GM20431 (cell line): Measurements from ENCODE around the gene GATA5.

Experiments used
- in situ Hi-C: fragments of 300-500 bp; cut with MseI, MboI; formaldehyde crosslinking; loops from one replicate; pipeline ENCODE4 v1.15.0; 2020; ENCODE audit warnings: low sequenced_read_pairs; ENCODE audit not compliant: unreplicated experiment

GATA5 gene, protein sequence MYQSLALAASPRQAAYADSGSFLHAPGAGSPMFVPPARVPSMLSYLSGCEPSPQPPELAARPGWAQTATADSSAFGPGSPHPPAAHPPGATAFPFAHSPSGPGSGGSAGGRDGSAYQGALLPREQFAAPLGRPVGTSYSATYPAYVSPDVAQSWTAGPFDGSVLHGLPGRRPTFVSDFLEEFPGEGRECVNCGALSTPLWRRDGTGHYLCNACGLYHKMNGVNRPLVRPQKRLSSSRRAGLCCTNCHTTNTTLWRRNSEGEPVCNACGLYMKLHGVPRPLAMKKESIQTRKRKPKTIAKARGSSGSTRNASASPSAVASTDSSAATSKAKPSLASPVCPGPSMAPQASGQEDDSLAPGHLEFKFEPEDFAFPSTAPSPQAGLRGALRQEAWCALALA

DNA sequence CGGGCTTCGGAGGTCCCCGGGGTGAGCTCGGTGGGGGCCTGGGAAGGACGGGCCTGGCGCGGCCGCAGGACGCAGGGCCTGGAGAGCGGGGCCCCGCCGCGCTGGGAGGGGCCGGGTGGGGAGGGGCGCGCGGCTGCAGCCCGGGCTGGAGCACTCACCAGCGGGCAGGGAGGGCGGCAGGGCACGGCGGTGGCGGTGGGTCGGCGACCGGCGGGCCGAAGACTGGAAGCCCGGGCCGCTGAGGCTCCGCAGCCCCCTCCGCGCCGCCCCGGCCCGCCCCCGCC is at the start of gene GATA5:
Gene GATA5, minus strand, starts transcription at position 224 of the 284 bp plus-strand sequence. CDS start 474 bp downstream, outside the sequence.
- in situ Hi-C loops = no loop called here

GRCh38 chr20:62525014-62525413 is 49.2 kb upstream of the GATA5 start:
- in situ Hi-C loops = no loop called here

- in situ Hi-C loops = no loop called here
Measured at GRCh38 chr20:62524505-62524911, 48.7 kb upstream of the GATA5 start.

DNA sequence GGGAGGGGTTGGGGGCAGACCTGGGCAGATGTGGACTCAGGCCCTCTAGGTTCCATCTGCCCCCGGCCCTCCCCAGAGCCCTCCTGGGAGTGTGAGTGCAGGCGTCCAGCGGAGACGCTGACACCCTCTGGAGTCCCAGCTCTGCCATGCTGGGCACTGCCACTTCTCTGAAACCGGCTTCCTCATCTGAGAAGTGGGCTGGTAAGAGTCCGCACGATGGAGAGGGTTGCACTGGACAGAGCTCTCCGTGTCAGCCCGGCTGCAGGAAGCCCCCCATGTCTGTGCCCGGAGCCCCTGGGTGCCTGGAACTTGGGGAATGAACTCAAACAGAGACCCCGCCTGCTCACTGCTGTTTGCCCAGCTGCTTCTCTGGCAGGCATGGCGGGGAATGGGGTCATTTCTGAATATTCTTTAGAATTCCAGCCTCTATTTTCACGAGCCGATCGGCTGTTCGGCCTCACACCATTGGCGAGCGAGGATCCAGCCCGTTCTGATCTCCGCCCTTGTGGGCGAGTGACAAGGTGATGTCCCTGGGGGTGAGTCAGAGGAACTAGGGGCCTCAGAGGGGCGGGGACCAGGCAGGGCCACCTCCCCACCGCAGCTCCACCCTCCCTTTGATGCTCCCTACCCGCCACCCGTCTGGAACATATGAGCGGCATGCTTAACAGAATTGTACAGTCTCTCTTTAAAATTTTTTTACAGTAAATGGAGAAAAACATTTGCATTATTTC is 47.8 kb upstream of the GATA5 start:
- in situ Hi-C loops = no loop called here

DNA sequence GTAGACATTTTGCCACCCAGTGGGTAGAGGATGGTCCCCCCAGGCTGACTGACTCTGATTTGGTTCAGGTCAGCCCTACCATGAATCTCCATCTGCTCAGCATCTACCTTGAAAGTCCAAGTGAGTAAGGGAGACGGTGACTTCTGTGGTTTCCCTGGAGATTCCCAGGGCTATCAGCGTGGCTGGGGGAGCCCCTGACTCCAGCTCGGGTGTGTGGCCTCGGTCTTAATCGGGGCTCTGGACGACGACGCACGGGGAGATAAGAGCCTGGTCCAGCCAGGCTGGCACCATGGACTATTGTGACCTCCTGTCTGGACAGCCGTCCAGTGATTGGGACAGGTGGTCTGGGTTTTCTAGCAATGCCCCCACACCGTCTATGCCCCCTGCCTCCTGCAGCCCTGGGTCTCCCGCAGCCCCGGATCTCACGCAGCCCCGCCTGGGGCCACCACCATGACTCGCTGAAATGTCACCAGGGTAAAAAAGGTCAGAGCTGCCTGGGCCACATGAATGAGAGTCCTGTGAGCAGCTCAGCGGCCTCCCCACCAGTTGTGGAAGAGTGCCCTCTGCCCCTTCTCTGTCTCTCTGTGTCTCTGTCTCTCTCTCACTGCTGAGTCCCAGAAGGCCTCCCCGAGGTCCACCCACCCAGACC is 47.1 kb upstream of the GATA5 start:
- in situ Hi-C loops = no loop called here

DNA sequence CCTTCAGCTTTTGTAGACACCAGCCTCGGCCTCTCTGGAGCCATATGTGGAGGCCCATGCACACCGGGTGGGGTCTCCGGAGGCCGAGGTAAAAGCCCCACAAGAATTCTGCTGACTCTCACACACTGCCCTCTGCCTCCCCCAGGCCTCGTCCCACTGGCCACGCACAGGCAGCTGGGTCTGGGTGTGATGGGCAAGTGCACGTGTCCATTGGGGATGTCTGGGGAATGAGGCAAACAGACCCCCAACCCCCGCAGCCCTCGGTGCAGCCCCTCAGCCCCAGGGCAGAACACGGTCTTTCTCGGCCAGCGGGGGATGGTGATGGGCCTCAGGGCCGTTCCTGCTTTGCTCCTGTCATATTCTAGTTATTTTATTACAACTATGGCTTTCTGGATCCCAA is 44.0 kb upstream of the GATA5 start:
- in situ Hi-C loops = no loop called here

DNA sequence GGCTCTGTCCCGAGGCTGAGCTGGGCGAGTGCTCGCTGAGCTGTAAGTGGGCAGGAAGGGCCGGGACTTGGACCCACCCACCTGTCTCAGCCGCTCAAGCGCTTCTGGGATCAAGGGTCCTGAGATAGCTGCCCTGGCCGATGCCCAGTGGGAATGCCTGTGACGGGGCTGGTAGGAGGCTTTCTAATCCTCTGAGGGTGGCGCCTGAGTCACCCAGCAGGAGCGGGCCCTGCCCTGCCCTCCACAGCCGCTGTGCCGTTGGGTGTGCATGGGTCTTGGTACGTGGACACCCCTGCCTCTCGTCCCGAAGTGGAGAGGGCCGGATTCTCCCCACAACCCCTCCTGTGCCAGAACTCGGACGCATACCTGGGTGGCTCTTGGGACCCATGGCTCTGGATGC is 43.1 kb upstream of the GATA5 start:
- in situ Hi-C loops = no loop called here

GRCh38 chr20:62517901-62518610 is 42.3 kb upstream of the GATA5 start:
- in situ Hi-C loops = no loop called here

GRCh38 chr20:62517168-62517567 is 41.4 kb upstream of the GATA5 start:
- in situ Hi-C loops = no loop called here

DNA sequence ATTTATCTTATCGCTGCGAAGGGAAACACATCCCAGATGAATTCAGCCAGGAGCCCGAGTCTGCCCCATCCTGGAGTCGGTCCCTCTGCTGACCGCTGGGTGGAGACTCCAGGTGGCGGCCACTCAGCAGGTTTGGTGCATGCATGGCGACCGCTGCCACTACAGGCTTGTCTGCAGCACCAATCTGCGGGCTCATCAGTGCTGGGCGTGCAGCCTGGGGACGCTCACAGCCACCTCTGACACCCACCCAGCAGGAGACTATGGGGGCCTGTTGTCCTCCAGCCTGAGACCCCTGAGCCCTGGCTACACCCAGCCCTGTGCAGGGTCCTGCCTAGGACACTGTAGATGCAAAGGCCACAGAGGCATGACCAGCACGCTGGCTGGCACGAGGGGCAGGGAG is 40.5 kb upstream of the GATA5 start:
- in situ Hi-C loops = no loop called here

DNA sequence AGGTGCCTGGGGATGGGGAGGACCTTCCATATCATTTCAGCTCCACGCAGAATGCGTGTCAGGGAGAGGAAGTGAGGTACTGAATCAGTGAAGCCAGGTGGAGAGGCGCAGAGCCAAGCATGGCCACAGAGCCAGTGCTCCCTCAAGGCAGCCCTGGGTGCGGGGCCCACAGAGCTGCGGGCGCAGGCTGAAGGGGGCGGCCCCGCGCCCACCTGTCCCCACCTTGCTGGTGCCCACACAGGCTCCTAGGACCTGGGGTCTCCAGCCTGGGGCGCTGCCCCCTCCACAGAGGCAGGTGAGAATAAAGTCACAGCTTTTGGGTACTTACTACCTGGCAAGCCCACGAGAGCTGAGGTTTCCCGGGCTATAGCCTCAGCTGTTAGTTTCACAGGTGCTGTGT is 40.0 kb upstream of the GATA5 start:
- in situ Hi-C loops = no loop called here

- in situ Hi-C loops = no loop called here
Measured at GRCh38 chr20:62515280-62515679, 39.5 kb upstream of the GATA5 start.

GRCh38 chr20:62513991-62514390 is 38.2 kb upstream of the GATA5 start:
- in situ Hi-C loops = no loop called here

- in situ Hi-C loops = no loop called here
Measured at GRCh38 chr20:62511915-62512610, 36.3 kb upstream of the GATA5 start.

GRCh38 chr20:62511300-62511914 is 35.6 kb upstream of the GATA5 start:
- in situ Hi-C loops = no loop called here

GRCh38 chr20:62508641-62509051 is 32.9 kb upstream of the GATA5 start:
- in situ Hi-C loops = no loop called here

GRCh38 chr20:62507991-62508640 is 32.3 kb upstream of the GATA5 start:
- in situ Hi-C loops = no loop called here

- in situ Hi-C loops = no loop called here
Measured at GRCh38 chr20:62507323-62507722, 31.5 kb upstream of the GATA5 start.

GRCh38 chr20:62506791-62507190 is 31.0 kb upstream of the GATA5 start:
- in situ Hi-C loops = no loop called here
